HG02981 (cell line): ENCODE data around the gene TRIM16.
A peak's percentile ranks its signal among the peaks of the same experiment; 100 is the strongest.
"Not testable (repeated sequence)": the region's sequence is repeated elsewhere in the genome, so short reads cannot be mapped to it uniquely, and the experiment has no call there.

Experiments
- ATAC-seq: cut with Tn5 transposase; IDR thresholded peaks from one replicate; pipeline ENCODE4 v1.9.1; 2021; ENCODE audit warnings: mild to moderate bottlenecking, moderate library complexity; ENCODE audit not compliant: unreplicated experiment

The TRIM16 gene

DNA sequence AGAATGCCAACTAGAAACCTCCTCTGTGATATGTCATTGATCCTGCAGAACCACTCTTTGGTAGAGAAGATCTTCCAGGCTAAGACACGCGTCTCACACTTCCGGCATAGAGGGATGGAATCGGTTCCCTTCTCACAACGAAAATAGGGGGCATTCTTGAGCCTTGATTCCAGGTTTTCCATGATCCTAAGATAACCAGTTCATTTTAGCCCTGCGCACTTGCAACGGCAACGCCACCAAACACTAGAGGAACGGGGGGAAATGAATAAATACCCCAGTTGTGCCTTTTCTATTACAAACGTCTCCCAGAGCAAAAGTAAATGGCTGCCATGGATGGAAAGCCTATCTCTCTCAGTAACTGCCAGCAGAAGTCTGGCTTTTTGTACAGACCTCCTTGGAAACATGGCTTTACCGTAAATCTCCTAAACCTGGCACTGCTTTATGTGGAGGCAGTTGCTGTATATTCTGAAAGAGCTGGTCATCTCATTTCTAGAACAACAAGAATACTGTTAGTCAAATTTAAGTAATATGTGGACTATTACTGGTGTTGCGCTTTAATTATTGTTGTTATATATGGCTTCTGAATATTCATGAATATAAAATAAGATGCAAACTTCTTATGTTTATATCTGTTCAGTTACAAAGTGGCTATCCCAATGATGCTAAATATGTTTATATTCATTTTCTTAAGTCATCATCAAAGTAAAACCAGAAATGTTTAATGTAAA lies 64.6 kb downstream of the TRIM16 start, which contains the start of gene FBXW10B:
FBXW10B (minus strand) TSS at position 374 of the 728 bp plus-strand sequence; CDS start at position 182, 192 bp downstream.
- ATAC-seq = not testable (repeated sequence)

DNA sequence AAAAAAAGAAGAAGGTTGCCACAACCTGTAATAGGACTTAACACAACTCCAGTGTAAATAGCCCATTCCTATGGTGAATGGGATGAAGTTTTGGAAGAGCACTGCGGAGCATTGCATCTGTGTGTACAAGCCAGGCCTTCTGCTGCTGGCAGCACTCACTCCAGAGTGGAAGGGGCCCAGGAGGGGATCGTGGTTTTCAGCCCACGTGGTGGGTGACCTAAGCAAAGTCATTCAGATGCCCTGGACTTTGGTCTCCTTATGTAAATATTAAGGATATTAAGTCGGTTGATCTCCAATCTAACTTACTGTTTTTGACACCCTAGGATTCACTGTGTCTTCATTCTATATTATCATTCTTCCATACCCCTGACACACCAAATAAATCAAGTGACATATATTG lies 67.3 kb downstream of the TRIM16 start:
- ATAC-seq = not testable (repeated sequence)

DNA sequence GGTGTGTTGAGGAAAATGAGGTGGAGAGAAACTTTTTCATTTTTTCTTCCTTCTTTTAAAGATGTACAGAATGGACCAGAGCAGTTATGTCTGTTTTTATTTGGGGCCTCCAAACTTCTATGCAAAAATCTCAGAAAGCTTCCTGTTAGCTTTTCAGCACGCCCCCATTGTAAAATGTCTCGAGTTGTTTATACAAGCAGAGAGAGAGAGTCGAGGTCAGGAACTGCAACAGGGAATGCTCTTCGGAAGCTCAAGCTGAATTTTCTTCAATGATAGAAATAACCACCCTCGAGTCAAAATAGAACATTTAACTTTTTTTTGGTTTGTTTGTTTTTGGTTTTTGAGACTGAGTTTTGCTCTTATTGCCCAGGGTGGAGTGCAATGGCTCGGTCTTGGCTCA lies 68.3 kb downstream of the TRIM16 start:
- ATAC-seq = not testable (repeated sequence)

DNA sequence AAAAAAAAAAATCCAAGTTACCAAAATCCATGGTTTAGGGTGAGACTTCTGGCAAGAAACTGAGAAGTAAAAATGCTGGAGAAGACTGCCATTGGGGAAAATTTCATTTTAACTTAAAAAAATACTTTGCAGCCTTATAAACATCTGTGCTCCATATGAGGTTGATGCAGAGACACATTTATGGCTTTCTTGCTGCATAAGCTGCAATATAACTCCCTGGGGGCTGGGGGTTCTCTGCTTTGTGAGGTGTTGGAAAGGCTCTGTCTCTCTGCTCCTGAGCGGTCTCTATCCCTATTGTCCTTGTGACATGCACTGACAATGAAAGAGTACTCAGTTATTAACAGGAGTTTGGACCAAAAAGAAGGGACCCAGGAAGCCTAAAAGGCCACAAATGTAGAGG lies 71.0 kb downstream of the TRIM16 start:
- ATAC-seq = not testable (repeated sequence)

DNA sequence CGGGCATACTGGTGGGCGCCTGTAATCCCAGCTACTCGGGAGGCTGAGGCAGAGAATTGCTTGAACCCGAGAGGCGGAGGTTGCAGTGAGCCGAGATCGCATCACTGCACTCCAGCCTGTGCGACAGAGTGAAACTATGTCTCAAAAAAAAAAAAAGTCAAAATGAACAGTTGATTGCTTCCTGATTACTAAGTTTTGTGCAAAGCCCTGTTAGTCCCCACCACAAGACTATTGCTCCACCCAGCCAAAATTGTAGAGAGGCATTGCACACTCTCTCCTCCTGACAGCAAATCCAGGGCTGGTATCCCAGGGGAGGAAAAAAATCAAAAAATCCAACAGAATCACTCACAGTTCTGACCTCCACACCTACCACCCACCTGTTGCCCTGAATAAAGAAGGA lies 91.2 kb downstream of the TRIM16 start:
- not testable (repeated sequence) for ATAC-seq

DNA sequence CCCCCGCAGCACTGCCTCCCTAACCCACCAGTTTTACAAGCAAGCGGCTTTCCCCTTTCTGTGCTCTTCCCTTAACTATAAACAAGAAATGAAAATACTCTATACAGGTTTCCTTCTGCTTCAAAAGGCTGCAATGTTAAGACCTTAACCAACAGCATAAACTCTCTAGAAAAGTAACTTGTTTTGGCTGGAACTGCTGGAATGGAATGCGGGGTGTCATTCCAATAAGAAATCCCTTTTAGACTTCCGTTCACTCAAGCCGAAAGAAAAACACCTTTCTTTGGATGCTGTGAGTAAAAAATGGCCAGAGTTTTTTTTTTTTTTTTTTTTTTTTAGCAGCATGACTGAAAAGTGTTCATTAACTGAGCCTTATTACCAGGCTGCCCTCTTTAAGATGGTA lies 92.1 kb downstream of the TRIM16 start:
- not testable (repeated sequence) for ATAC-seq

DNA sequence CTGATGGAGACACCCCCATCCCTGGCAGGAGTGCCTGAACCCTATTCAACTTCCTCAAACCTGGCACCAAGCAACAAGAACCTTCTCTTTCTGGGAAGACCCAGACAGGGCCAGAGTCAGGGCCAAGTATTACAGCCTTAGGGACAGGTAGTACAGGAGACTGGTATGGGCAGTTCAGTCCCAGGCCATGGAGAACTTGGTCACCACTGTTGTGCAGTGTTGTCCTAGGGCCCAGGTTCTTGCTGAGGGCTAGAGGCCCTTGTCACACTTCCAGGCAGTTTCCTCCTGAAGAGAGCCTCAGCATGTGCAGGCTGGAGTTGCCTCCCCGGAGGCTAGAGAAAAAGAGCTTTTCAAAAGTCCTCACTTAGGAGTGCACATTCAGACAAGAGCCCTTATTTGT lies 93.3 kb downstream of the TRIM16 start:
- ATAC-seq = not testable (repeated sequence)

DNA sequence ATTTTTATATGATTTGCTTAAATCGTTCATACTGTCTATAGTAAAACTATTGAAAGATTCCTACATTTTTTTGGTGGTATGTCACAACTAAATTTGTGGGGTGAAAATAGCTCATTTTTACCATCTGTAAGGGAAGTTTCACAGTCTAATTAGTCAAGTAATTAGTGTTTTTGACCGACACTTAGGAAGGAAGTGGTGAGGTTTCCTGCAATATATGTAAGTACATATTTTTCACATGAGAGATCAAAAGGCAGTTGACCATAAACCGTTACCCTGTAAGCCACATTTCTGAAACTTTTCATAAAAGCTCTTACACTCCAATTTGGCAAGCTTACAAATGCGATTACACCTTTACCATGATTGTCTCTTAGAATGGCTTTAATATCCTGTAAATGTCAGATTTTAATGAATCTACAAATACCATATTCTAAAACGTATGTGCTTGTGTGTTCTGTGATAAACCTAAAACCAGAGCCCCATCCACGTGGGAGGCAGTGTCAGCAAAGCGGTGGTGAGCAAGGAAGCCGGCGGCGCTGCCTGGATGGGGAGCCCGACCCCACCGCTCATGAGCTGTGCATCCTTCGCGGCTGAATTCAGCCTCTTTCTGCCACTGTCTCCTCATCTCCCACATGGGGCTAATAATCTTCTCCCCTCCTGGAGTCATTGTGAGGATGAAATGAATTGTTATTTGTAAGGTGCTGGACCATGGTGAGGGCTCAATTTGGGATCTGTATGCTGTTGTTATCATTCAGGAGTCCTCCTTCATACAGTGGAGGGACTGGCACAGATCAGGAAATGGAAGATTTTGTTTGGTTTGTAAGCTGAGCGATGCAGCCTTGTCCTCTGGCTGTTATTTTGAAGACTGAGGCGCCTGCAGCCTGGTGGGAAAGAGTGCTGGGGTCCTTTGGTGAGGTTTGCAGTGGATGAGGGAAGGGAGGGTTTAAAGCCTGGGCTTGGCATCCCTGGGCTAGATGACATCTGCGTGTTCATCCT lies 94.3 kb downstream of the TRIM16 start:
- ATAC-seq = peak; percentile 72

DNA sequence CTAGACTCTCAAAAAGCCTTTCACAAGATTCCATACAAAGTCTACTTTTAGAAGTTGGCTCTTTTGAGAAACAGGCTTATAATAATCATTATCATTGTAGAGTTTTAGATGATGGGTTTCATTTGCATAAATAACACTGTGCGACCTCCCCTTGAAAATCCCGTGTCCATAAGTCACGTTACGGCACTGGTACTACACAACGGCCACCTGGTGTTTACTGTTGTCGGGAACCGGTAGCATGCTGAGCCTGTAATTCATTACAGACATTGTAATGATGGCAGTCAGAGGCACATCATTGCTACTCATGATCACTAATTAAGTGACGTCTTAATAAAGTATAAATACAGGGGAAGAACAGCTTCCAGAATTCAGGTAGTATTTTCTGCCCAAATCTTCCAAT lies 96.1 kb downstream of the TRIM16 start:
- ATAC-seq = not testable (repeated sequence)

DNA sequence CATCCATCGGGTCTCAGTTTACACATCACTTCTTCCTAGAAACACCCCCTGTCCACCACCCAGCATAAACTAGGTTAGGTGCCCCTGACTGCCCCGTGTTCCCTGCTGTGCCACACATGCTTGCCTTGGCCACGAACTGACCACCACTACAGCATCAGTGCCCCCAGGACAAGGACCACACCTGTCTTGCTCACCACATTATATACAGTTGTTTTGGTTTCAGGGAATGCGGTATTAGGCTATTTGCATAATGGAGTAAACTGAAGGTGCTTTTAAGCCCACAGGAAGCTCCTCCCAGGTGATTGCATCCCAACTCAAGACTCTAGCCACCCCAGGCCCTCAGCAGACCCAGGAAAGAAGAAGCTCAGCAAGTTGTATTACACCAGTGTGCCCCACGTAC lies 100.8 kb downstream of the TRIM16 start:
- ATAC-seq = not testable (repeated sequence)

DNA sequence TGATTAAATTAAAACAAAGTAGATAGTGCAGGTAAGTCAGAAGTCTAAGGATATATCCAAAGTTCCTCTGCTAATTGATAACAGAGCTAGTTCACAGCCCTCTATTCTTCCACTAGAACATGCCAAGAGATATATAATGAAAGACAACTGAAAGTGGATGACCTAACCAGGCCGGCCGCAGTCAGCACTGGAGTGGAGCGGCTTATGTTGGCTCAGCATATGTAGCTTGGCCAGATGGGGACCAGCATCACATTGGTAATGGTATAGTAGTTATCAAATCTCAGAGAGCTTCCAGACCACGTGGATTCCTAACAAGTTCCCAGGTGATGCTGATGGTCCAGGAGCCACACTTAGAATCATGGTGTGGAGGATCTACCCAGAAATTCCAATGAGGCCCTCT lies 102.6 kb downstream of the TRIM16 start:
- ATAC-seq = not testable (repeated sequence)
